GM21619 (cell line): Measurements from ENCODE around the gene MXRA8.

ENCODE experiments used
- ATAC-seq: cut with Tn5 transposase; IDR thresholded peaks from one replicate; pipeline ENCODE4 v1.9.1; 2021; ENCODE audit not compliant: unreplicated experiment

Gene MXRA8

DNA sequence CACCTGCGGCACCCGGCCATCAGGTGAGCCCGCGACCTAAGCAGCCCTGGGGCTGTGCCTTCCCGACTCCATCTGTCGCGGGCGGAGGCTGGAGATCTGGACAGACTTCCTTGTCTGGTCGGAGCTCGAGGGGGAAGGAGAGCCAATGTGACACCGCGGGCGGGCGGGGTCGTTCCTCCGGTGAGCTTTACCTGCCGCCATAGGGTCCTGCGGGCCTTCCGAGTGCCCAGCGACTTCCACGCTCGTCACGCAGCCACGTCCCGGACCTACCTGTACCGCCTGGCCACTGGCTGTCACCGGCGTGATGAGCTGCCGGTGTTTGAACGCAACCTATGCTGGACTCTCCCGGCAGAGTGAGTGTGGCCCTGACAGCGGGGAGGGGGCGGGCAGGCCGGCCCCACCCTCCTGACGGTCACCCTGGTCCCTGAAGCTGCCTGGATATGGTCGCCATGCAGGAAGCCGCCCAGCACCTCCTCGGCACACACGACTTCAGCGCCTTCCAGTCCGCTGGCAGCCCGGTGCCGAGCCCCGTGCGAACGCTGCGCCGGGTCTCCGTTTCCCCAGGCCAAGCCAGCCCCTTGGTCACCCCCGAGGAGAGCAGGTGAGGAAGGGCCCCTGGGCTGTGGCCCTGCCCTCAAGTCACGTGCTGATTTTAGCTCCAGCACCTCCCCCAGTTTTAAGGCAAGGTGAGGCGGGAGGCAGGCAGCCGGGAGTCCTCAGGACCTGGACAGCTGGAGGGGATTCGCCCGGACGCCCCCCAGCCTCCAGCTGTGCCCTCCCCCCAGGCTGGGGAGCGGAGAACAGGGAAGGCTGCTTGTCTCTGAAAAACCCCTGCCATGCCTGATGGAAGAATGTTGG is 48.9 kb downstream of the MXRA8 start:
- ATAC-seq = no peak

DNA sequence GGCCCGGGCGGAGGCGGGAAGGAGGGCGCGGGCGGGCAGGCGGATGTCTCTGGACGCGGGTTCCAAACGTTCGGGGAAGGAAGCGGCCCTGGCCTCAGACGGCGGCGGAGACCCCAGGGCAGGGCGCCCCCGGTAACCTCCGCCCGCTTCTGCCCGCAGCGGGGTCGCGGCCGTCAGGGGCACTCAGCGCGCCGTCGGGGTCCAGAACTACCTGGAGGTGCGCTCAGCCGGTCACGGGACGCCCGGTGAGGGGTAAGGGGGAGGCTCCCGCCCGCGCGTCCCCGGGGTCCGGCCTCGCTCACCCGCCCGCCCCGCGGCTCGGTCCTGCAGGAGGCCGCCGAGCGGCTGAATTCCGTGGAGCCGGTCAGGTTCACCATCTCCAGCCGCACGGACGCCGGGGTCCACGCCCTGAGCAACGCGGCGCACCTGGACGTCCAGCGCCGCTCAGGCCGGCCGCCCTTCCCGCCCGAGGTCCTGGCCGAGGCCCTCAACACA is 49.6 kb downstream of the MXRA8 start:
- no peak for ATAC-seq

DNA sequence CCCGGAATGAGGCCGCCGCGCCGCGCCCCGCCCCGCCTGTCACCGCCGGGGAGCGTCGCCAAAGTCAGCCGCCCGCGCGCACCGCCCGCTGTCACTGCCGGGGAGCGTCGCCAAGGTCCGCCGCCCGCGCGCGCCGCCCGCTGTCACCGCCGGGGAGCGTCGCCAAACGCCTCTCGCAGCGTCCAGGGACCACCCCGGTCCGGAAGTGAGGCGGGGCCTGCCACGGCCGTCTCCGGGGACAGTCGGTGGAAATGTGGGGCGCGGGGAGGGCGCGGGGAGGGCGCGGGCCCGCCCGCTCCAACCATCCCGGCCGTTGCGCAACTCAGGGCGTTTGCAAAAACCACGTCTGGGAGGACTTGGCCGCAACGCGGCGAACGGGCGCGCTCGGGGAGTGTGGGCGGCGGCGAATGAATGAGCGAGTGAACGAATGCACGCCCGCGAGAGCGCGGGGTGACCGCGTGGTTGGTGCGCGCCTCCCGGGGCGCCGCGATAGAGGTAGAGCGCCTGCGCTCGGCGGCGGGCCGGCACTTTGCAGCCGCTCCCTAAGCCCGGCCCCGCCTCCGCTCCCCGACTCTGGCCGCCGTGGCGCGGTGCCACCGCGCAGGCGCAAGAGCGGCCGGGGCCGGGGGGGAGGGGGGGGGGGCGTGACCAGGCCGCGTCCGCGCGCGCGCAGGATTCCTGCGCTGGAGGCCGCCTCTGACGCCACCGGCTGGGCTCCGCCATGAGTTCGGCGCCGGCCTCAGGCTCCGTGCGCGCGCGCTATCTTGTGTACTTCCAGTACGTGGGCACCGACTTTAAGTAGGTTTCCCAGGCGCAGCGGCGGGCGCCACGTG is 50.2 kb downstream of the MXRA8 start, which contains the start of the genes ACAP3 and PUSL1:
TSS of gene ACAP3 (minus strand) at position 8 of the 833 bp plus-strand sequence. CDS start 115 bp downstream, outside the sequence.
TSS of gene PUSL1 (plus strand) at position 675 of the 833 bp plus-strand sequence. CDS start at position 722, 47 bp downstream.
- peak; percentile 50 for ATAC-seq

DNA sequence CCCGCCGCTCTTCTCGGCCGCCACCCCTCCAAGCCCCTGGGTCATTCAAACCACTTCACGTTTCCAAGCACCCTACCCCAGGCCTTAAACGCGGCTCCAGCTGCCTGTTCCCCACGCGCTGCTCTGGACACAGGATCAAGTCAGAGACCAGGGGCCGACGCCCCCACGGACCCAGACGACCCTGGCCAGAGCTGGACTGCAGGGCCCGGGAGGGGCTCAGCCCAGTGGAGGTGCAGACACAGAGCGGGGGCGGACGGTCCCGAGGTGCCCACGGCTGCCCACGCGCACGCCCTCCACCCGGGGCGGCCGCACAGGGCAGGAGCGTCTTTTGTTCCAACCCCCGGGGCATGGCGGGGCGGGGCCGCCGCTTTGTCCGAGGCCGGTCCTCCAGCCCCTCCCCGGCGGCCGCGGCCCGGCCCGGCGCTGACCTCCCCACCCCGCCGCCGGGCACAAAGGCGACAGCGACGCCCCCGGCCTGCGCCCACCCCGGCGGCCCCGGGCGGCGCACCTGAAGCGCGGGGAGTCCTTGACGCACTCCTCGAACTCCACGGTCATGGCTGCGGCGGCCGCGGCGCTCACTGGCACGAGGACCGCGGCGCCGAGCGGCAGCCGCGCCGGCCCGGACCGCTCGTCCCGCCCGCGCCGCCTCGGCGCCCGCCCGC is 51.0 kb downstream of the MXRA8 start:
- ATAC-seq = peak; percentile 3

DNA sequence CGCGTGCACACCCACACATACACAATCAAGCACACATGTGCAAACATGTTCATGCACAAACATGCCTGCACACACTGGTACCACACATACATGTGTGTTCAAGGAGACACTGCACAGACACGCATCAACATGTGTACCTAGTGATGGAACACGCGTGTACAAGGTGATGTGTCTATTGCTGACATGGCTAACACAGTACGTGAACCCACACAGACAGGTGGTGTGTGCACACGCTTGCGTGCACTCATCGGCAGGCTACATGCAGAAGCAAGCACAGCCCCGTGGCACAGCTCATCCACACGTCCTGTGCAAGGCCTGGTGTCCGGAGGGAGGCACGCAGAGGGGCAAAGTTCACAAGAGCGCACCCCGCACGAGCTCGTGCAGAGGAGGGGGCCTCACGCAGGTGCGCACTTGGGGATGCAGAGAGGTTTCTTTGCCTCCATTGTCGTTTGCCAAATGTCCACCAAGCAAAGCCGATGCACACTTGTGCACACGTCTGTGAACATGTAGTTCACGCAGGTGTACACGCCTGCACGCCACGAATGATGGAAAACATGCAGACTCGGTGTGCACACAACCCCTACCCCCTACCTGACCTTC is 51.6 kb downstream of the MXRA8 start:
- no peak for ATAC-seq

DNA sequence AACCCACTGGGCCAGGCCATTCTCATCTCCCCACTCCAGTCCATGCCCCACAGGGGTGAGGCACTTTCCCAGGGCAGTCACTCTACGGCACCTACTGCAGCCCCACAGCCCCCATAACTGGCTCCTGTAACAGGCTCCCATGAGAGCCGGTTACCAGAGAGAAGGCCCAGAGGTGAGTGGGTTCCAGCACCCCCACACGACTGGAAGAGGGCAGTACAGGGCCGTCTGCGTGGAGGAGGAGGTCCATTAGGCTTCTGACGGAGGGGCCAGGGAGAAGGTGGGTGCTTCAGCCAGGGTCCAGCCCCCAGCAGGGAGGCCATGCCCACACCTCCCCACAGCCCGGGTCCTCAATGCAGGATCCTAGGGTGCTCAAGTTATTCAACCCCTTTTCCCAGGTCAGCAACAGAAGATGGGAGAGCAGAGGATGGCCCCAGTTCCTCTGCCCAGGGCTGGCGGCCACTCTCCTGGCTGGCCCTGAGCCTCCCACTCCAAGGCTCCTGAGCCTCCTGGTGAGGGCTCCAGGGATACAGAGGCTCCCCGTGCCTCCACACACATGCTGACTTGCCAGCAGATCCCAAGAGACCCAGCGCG is 52.2 kb downstream of the MXRA8 start:
- ATAC-seq = no peak

DNA sequence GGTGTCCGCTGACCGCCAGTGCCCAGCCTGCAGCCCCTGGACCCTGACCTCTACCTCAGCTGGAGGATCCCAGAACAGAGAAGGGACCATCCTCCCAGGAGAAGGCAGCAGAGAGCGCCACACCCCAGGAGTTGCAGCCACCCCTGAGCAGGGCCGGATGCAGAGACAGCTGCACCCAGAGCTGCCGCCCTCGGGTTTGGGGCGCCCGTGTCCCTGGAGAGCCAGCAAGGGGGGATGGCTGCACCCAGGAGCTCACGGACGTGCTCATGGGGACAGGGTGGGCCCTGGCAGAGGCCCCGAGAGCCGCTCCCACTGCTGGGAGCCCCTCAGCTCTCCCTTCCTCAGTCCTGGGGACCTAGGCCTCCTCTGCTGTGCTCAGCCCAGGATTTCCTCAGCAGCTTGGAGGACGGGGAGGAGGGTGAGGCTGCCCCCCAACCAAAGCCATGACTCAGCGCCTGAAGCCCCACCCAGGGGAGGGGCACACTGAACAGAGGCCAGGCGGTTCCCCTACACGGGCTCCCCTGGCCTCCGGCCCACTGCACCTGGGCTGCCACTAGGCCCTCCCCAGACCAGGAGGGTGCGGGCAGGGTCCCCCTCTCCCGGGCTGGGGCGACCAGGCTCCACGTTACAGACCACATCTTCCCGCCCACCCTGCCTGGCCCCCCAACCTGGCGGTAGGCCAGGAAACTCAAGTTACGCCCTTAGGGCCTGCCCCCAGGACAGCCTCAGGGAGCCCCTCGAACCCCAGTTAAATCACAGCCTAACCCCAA is 52.9 kb downstream of the MXRA8 start:
- ATAC-seq = no peak

DNA sequence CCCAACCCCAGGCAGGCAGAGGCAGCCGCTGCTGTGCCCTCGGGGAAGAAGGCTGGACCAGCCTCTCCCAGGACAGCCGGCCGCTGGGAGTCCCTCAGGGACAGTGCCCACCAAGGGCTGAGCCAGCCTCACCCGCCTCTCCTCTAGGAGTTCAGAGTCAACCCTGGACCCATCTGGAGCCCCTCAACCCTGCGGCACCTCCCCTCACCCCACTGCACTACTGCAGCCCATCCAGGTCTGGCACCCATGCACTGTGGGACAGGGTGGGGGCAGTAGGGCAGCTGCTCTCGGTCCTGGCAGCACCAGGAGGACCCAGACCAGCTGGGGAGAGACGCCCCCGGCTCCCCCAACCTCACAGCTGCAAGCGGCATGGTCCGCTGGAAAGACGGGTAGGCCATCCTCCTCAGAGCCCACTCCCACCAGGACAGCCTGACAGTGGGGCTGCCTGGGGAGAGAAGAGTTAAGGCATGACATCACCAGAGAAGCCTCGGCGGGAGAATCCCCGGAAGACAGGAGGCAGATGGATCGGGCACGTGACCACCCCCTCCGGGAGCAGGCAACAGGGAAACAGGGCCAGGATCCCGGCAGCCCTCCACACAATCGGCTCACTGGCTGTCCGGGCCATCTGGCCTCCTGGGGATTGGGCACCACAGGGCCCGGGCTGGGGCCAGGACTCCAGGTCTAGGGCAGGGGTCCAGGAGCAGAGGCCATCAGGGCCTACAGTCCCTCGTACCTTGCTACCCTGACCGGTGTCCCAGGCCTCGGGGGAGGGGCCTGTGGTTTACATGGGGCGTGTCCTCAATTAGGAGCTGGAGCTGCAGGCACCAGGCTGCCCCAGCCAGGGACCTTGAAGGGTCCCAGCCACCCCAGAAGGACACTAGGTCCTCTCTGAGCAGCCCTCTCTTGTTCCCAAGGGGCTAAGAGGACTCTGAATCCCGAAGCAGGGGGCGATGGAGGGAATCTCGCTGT is 53.7 kb downstream of the MXRA8 start:
- no peak for ATAC-seq

DNA sequence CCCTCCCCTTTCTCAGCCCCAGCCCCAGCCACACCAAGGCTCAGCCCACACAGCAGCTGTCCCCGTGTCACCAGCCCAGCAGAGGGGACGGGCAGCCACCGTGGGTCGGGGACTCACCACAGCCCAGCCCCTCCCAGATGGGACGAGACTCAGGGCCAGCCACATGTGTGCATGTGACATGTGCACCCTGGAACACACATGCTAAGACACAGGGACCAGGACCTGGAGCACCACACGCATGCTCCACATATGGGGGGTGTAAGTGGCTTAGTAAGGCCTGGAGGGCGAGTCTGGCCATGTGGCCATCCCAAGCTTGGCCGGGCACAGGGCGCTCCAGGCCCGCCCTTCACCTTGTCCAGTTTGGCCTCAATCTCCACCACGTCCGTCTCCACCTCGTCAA is 54.6 kb downstream of the MXRA8 start:
- no peak for ATAC-seq

DNA sequence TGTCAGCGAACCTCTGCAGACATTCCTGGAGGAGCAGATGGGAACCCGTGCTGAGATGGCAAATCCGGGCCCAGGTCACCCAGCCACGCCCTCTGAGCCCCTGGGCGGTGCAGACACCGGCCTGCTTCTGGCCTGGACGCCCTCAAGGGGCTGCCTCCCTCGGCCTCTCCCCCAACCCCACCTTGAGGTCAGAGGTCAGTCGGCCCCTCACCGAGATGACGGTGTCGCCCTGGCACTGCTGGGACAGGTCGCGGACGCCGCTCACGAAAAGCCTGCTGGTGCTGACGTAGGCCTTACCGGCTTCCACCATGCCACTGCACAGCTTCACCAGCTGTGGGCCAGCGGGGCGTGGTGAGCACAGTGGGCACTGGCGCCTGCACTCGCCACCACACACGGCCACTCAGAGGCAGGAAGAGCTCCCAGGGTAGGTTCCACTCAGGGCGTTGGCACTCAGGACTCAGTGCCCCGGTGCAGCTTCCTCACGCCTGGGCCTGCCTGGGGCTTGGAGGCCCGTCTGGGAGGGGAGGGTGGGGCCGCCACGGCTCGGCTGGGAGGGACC is 55.3 kb downstream of the MXRA8 start:
- ATAC-seq = no peak
